ENCODE measurements around the gene CCHCR1.
"Not testable (repeated sequence)": the region's sequence is repeated elsewhere in the genome, so short reads cannot be mapped to it uniquely, and the experiment has no call there.

Gene CCHCR1

DNA sequence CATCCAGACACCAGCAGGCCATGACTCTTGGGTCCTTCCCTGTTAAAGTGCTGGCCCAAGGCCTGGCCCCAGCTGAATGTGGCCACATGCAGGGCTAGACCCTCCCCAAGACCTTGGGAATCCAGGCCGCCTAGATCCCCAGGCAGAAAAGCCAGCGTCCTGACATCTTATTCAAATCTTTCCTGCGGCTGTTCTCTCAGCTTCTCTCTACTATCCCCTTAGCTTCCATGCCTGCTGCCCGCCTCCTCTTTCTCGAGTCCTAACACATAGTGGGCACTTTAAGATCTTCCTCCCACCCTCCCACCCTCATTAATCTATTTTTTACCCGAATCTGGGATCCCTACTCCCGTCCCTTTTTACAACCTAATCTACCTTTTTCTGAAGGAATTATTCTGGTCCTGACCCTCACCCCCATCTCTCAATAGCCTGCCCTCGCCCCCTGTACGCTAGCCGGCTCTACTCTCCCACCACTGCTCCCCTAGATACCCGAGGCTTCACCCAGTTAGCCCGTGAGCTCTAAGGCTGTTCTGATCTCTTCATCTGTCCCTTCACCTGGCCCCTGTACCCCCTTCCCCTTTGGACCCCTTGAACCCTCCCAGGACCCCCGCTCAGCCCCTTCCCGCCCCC is at the start of gene CCHCR1:
Gene CCHCR1, minus strand, starts transcription at position 290 of the 627 bp plus-strand sequence. Its CDS starts 202 bp downstream, at position 88.
- DNase-seq = no peak

DNA sequence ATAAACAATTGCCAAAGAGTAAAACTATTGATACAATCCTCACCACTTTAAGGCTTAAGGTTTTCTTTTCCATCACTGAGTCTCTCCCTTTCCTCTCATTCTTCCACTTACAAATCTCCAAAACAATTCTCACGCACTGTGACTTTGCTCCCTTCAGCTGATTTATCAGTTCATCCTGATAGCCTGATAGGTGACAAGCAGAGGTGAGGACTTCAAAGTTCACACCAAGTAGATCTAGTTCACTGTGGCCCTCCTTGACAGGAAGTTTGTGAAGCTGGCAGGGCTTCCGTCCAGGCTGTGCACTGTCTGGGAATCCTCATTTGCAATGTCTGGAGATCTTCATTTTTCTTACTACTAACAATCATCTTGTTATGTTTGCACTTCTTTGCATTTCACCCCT is 48.0 kb upstream of the CCHCR1 start:
- no peak for DNase-seq

GRCh38 chr6:31204751-31205145 is 47.1 kb upstream of the CCHCR1 start:
- no peak for DNase-seq

- no peak for DNase-seq
These were observed 45.9 kb upstream of the CCHCR1 start for GRCh38 chr6:31203345-31203979.

- DNase-seq = no peak
These were observed 44.9 kb upstream of the CCHCR1 start for GRCh38 chr6:31202259-31203166.

GRCh38 chr6:31199105-31199452 is 41.5 kb upstream of the CCHCR1 start:
- not testable (repeated sequence) for DNase-seq

GRCh38 chr6:31197559-31198305 is 40.1 kb upstream of the CCHCR1 start:
- peak; percentile 92 for DNase-seq

DNA sequence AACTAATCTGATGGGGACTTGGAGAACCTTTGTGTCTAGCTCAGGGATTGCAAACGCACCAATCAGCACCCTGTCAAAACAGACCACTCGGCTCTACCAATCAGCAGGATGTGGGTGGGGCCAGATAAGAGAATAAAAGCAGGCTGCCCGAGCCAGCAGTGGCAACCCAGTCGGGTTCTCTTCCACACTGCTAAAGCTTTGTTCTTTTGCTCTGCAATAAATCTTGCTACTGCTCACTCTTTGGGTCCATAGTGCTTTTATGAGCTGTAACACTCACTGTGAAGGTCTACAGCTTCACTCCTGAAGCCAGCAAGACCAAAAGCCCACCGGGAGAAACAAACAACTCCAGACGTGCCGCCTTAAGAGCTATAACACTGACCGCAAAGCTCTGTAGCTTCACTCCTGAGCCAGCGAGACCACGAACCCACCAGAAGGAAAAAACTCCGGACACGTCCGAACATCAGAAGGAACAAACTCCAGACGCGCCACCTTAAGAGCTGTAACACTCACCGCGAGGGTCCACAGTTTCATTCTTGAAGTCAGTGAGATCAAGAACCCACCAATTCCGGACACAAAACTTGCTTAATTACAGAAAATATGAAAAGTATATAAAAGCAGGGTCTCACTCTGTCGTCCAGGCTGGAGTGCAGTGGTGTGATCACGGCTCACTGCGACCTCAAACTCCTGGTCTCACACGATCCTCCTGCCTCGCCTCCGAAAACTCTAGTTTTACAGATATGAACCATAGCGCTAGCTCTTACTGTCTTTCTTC is 38.8 kb upstream of the CCHCR1 start:
- DNase-seq = not testable (repeated sequence)

DNA sequence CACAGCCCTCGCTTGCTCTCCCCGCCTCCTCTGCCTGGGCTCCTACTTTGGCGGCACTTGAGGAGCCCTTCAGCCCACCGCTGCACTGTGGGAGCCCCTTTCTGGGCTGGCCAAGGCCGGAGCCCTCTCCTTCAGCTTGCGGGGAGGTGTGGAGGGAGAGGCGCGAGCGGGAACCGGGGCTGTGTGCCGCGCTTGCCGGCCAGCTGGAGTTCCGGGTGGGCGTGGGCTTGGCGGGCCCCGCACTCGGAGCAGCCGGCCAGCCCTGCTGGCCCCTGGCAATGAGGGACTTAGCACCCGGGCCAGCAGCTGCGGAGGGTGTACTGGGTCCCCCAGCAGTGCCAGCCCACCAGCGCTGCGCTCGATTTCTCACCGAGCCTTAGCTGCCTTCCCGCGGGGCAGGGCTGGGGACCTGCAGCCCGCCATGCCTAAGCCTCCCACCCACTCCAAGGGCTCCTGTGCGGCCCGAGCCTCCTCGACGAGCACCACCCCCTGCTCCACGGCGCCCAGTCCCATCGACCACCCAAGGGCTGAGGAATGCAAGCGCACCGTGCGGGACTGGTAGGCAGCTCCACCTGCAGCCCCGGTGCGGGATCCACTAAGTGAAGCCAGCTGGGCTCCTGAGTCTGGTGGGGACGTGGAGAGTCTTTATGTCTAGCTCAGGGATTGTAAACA is 37.8 kb upstream of the CCHCR1 start:
- DNase-seq = not testable (repeated sequence)

- DNase-seq = no peak
These were observed 36.6 kb upstream of the CCHCR1 start for GRCh38 chr6:31194061-31194834.

DNA sequence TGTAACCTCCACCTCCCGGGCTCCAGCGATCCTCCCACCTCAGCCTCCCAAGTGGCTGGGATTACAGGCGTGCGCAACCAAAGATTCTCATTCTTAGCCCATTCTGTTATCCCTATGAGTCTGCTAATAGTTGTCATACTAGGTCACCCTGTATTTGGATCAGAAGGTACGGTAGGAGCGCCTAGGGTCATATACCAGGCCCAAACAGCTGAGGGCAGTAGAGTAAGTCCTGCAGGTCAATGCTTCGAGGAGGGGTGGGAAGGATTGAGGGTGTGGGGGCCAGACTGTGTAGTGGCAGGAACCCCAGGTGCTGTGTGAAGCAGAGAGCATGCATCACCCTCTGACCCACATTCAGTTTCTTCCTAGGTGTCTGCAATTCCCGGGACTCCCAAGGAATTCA is 35.6 kb upstream of the CCHCR1 start:
- DNase-seq = no peak

GRCh38 chr6:31192431-31193105 is 35.0 kb upstream of the CCHCR1 start:
- DNase-seq = peak; percentile 70

DNA sequence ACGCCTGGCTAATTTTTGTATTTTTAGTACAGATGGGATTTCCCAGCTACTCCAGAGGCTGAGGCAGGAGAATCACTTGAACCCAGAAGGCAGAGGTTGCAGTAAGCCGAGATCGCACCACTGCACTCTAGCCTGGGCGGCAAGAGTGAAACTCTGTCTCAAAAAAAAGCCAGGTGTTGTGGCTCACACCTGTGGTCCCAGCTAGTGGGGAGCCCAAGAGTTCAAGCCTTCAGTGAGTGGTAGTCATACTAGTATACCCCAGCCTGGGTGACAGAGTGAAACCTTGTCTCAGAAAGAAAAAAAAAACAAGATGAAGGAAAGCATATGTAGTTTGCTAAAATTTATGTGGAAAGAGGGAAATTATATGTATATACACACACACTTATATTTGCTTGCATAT is 32.9 kb upstream of the CCHCR1 start:
- no peak for DNase-seq

- not testable (repeated sequence) for DNase-seq
These were observed 31.6 kb upstream of the CCHCR1 start for GRCh38 chr6:31189223-31189622.

- no peak for DNase-seq
These were observed 30.2 kb upstream of the CCHCR1 start for GRCh38 chr6:31187780-31188194.

GRCh38 chr6:31186052-31186734 is 28.6 kb upstream of the CCHCR1 start:
- DNase-seq = no peak

DNA sequence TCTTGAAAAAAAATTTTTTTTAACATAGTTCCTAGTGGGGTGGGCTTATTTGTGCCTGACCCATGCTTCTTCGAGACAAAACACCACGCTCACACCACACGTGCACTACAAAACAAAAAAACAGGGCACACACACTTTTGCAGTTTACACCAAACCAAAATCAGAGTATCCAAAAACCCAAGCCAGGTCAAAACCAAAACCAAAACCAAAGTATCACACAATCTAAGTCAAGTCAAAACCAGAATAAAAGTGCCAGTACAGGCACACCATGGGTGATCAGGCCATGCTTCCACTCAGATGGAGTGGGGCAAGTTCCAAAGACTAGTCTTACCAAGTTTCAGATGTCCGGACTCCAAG is 28.1 kb upstream of the CCHCR1 start:
- DNase-seq = not testable (repeated sequence)

- not testable (repeated sequence) for DNase-seq
These were observed 26.3 kb upstream of the CCHCR1 start for GRCh38 chr6:31183859-31184258.

DNA sequence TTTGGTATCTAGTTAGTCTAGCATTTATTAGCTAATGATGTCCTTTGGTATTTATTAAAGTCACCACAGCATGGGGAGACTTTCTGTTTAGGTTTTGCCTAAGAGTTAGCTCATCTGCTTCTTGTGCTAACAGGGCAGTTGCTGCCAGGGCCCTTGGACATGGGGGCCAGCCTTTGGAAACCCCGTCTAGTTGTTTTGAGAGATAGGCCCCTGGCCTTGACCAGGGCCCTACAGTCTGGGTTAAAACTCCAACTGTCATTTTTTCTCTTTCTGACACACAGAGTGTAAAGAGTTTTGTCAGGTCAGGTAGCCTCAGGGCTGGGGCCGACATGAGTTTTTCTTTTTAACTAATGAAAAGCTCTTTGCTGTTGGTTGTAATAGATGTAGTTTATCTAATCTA is 25.7 kb upstream of the CCHCR1 start:
- DNase-seq = not testable (repeated sequence)

DNA sequence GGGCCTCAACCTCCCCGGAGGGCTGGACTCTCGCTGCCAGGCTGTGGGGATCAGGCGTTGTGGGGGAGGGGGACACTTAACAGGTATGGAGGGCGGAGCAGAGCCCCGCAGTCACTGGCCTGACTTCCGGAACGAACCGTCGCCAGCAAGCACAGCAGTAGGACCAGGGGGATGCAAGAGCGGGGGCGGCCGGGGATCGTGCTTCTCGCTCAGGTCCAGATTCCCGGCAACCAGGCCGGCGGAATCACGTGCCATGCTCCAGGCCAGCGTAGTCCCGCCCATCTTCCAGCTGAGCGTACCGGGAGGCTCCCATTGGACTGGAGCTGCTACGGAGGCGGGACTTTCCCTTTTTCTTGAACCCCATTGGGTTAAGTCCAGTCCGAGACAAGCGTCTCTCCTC is 22.9 kb upstream of the CCHCR1 start:
- DNase-seq = peak; percentile 87

Data from femur (tissue), 1 donor.